ENCODE measurements around the gene CLDN2.

CLDN2 gene

GRCh38 chrX:106927023-106927422 lies 6.8 kb downstream of the CLDN2 start:
- no peak for DNase-seq

GRCh38 chrX:106927700-106928099 lies 7.5 kb downstream of the CLDN2 start:
- DNase-seq = no peak

GRCh38 chrX:106928227-106928626 lies 8.0 kb downstream of the CLDN2 start:
- no peak for DNase-seq

- DNase-seq = no peak
Observed at GRCh38 chrX:106931831-106932491, 11.8 kb downstream of the CLDN2 start.

GRCh38 chrX:106932492-106932923 lies 12.3 kb downstream of the CLDN2 start:
- no peak for DNase-seq

GRCh38 chrX:106932960-106933537 lies 12.8 kb downstream of the CLDN2 start:
- DNase-seq = no peak

- DNase-seq = no peak
Observed at GRCh38 chrX:106933538-106933961, 13.3 kb downstream of the CLDN2 start.

- no peak for DNase-seq
Observed at GRCh38 chrX:106935175-106935574, 15.0 kb downstream of the CLDN2 start.

- no peak for DNase-seq
Observed at GRCh38 chrX:106936246-106936645, 16.0 kb downstream of the CLDN2 start.

GRCh38 chrX:106939566-106939965 lies 19.4 kb downstream of the CLDN2 start:
- no peak for DNase-seq

- no peak for DNase-seq
Observed at GRCh38 chrX:106940068-106940467, 19.9 kb downstream of the CLDN2 start.

- DNase-seq = no peak
Observed at GRCh38 chrX:106946464-106946863, 26.3 kb downstream of the CLDN2 start.

- no peak for DNase-seq
Observed at GRCh38 chrX:106948641-106949040, 28.4 kb downstream of the CLDN2 start.

GRCh38 chrX:106949366-106949765 lies 29.2 kb downstream of the CLDN2 start:
- DNase-seq = no peak

- DNase-seq = no peak
Observed at GRCh38 chrX:106950381-106950780, 30.2 kb downstream of the CLDN2 start.

- no peak for DNase-seq
Observed at GRCh38 chrX:106951230-106951629, 31.0 kb downstream of the CLDN2 start.

- no peak for DNase-seq
Observed at GRCh38 chrX:106952089-106952488, 31.9 kb downstream of the CLDN2 start.

- no peak for DNase-seq
Observed at GRCh38 chrX:106952538-106952937, 32.3 kb downstream of the CLDN2 start.

- no peak for DNase-seq
Observed at GRCh38 chrX:106952988-106953387, 32.8 kb downstream of the CLDN2 start.

GRCh38 chrX:106954041-106954440 lies 33.8 kb downstream of the CLDN2 start:
- DNase-seq = no peak

GRCh38 chrX:106955004-106955772 lies 35.0 kb downstream of the CLDN2 start:
- no peak for DNase-seq

GRCh38 chrX:106957856-106958255 lies 37.7 kb downstream of the CLDN2 start:
- no peak for DNase-seq

- DNase-seq = no peak
Observed at GRCh38 chrX:106959901-106960300, 39.7 kb downstream of the CLDN2 start.

- no peak for DNase-seq
Observed at GRCh38 chrX:106963111-106963510, 42.9 kb downstream of the CLDN2 start.
